Subcutaneous abdominal adipose tissue (tissue), 5 donors: ENCODE data around the gene EFEMP2.
"Not testable (repeated sequence)": the region's sequence is repeated elsewhere in the genome, so short reads cannot be mapped to it uniquely, and the experiment has no call there.

Source experiments
- H3K27ac ChIP-seq: one replicate; pipeline ENCODE4 v1.7.0; 2013; ENCODE audit warnings: low read depth, mild to moderate bottlenecking, inconsistent platforms, low read length, moderate library complexity
- H3K27me3 ChIP-seq, 5 donors: one replicate each; pipeline ENCODE4 v1.7.0; 2013; ENCODE audit warnings: low read length in 5 of 5, inconsistent platforms in 1 of 5; ENCODE audit not compliant: control insufficient read depth in 5 of 5, insufficient read depth in 4 of 5
- H3K36me3 ChIP-seq, 5 donors: one replicate each; pipeline ENCODE4 v1.7.0; 2013; ENCODE audit warnings: low read length in 5 of 5; ENCODE audit not compliant: control insufficient read depth in 5 of 5, insufficient read depth in 5 of 5
- H3K4me1 ChIP-seq, 5 donors: one replicate each; pipeline ENCODE4 v1.7.0; 2013; ENCODE audit warnings: low read length in 5 of 5, mild to moderate bottlenecking in 3 of 5, moderate library complexity in 1 of 5; ENCODE audit not compliant: control insufficient read depth in 5 of 5, insufficient read depth in 5 of 5
- H3K4me3 ChIP-seq, 5 donors: one replicate each; pipeline ENCODE4 v1.7.0; 2013; ENCODE audit warnings: low read length in 5 of 5, low read depth in 1 of 5
- H3K9ac ChIP-seq, 5 donors: one replicate each; pipeline ENCODE4 v1.7.0; 2013; ENCODE audit warnings: low read length in 5 of 5, mild to moderate bottlenecking in 4 of 5, moderate library complexity in 3 of 5
- H3K9me3 ChIP-seq, 5 donors: one replicate each; pipeline ENCODE4 v1.7.0; 2013; ENCODE audit warnings: low read length in 5 of 5; ENCODE audit not compliant: control insufficient read depth in 5 of 5
- donor health status: healthy.
- donor health status: healthy.
- donor health status: healthy.
- donor health status: healthy.
- donor health status: healthy.

Gene EFEMP2

GRCh38 chr11:65894034-65894591 lies 21.5 kb upstream of the EFEMP2 start:
- Histone ChIP-seq H3K9me3 (no peaks in the 10 kb centered on the region), H3K4me3 (peak overlapping the region in 4 of 5 donors; percentile 33 to 78 (median 58)), H3K36me3 (no peaks in the 10 kb centered on the region), H3K27me3 (peaks cover 0 to 2% (median 0%) of the 10 kb centered on the region in 5 donors), H3K4me1 (peaks cover 8 to 56% (median 52%) of the 10 kb centered on the region in 5 donors), H3K27ac (peak overlapping the region; percentile 99), H3K9ac (peak overlapping the region in 4 of 5 donors; percentile 2 to 68 (median 28))

GRCh38 chr11:65892661-65893317 lies 20.2 kb upstream of the EFEMP2 start:
- Histone ChIP-seq H3K4me1 (peaks cover 8 to 61% (median 56%) of the 10 kb centered on the region in 5 donors), H3K27me3 (no peaks in the 10 kb centered on the region), H3K36me3 (no peaks in the 10 kb centered on the region), H3K9ac (no peak overlapping the region), H3K27ac (peak overlapping the region; percentile 99), H3K4me3 (peak overlapping the region in 4 of 5 donors; percentile 44 to 88 (median 75)), H3K9me3 (no peaks in the 10 kb centered on the region)

- not testable (repeated sequence) for H3K9me3 ChIP-seq, H3K27me3 ChIP-seq, H3K36me3 ChIP-seq
- Histone ChIP-seq H3K4me1 (peaks cover 8 to 68% (median 62%) of the 10 kb centered on the region in 5 donors), H3K4me3 (peak overlapping the region in 4 of 5 donors; percentile 59 to 88 (median 75)), H3K9ac (peak overlapping the region; percentile 26 to 79 (median 77)), H3K27ac (peak overlapping the region; percentile 99)
These were observed 19.5 kb upstream of the EFEMP2 start for GRCh38 chr11:65892137-65892540.

GRCh38 chr11:65891219-65892136 lies 18.9 kb upstream of the EFEMP2 start:
- Histone ChIP-seq H3K4me3 (peak overlapping the region; percentile 59 to 88 (median 78)), H3K27ac (peak overlapping the region; percentile 99), H3K27me3 (no peaks in the 10 kb centered on the region), H3K36me3 (peaks cover 2 to 6% (median 4%) of the 10 kb centered on the region in 5 donors), H3K4me1 (peaks cover 8 to 68% (median 62%) of the 10 kb centered on the region in 5 donors), H3K9me3 (no peaks in the 10 kb centered on the region), H3K9ac (peak overlapping the region; percentile 26 to 79 (median 77))

GRCh38 chr11:65890324-65891218 lies 18.0 kb upstream of the EFEMP2 start, which contains the start of gene CCDC85B:
Gene CCDC85B (plus strand): TSS chr11:65890673. CDS start chr11:65890784, 111 bp downstream.
- Histone ChIP-seq H3K36me3 (peaks cover 5 to 13% (median 9%) of the 10 kb centered on the region in 5 donors), H3K27ac (peak within 1 kb of the TSS; percentile 99), H3K9me3 (no peaks in the 10 kb centered on the region), H3K4me1 (peaks cover 8 to 68% (median 62%) of the 10 kb centered on the region in 5 donors), H3K4me3 (peak within 1 kb of the TSS; percentile 75 to 91 (median 79)), H3K27me3 (no peaks in the 10 kb centered on the region), H3K9ac (peak within 1 kb of the TSS; percentile 59 to 87 (median 79))

GRCh38 chr11:65888163-65888814 lies 15.7 kb upstream of the EFEMP2 start, which contains the start of gene FIBP:
Gene FIBP (minus strand): TSS chr11:65888471. CDS start chr11:65888418, 53 bp downstream.
- peak within 1 kb of the TSS; percentile 70 to 87 (median 79) for H3K9ac ChIP-seq
- peaks cover 4 to 58% (median 56%) of the 10 kb centered on the region in 5 donors for H3K4me1 ChIP-seq
- H3K27ac ChIP-seq: peak within 1 kb of the TSS; percentile 99

GRCh38 chr11:65887723-65888162 lies 15.1 kb upstream of the EFEMP2 start:
- Histone ChIP-seq H3K4me1 (peaks cover 4 to 54% (median 52%) of the 10 kb centered on the region in 5 donors), H3K9ac (peak overlapping the region; percentile 35 to 77 (median 68)), H3K27me3 (no peaks in the 10 kb centered on the region), H3K27ac (peak overlapping the region; percentile 99), H3K9me3 (no peaks in the 10 kb centered on the region), H3K4me3 (peak overlapping the region; percentile 56 to 91 (median 83)), H3K36me3 (peaks cover 5 to 38% (median 30%) of the 10 kb centered on the region in 5 donors)

More at GRCh38 chr11:65888163-65888814, 15.7 kb upstream of the EFEMP2 start, which contains the start of gene FIBP:
- Histone ChIP-seq H3K9me3 (no peaks in the 10 kb centered on the region), H3K27me3 (no peaks in the 10 kb centered on the region), H3K4me3 (peak within 1 kb of the TSS; percentile 78 to 91 (median 83)), H3K36me3 (peaks cover 5 to 32% (median 24%) of the 10 kb centered on the region in 5 donors)

- Histone ChIP-seq H3K9ac (peak overlapping the region in 3 of 5 donors; percentile 60 to 77 (median 68)), H3K4me1 (peaks cover 4 to 47% (median 45%) of the 10 kb centered on the region in 5 donors), H3K27ac (peak overlapping the region; percentile 99), H3K4me3 (peak overlapping the region; percentile 56 to 91 (median 83)), H3K36me3 (peaks cover 5 to 44% (median 34%) of the 10 kb centered on the region in 5 donors), H3K27me3 (no peaks in the 10 kb centered on the region), H3K9me3 (no peaks in the 10 kb centered on the region)
These were observed 14.5 kb upstream of the EFEMP2 start for GRCh38 chr11:65886826-65887722.
